Measurements from ENCODE around the gene TRMT1L. TPM values are rescaled to one million over a fixed set of nuclear protein-coding genes. Genes with fewer than 3 reads are reported as not detected.

The TRMT1L gene
- total RNA-seq, 2 donors from 2014 or later: 16.6 to 23.9 TPM

DNA sequence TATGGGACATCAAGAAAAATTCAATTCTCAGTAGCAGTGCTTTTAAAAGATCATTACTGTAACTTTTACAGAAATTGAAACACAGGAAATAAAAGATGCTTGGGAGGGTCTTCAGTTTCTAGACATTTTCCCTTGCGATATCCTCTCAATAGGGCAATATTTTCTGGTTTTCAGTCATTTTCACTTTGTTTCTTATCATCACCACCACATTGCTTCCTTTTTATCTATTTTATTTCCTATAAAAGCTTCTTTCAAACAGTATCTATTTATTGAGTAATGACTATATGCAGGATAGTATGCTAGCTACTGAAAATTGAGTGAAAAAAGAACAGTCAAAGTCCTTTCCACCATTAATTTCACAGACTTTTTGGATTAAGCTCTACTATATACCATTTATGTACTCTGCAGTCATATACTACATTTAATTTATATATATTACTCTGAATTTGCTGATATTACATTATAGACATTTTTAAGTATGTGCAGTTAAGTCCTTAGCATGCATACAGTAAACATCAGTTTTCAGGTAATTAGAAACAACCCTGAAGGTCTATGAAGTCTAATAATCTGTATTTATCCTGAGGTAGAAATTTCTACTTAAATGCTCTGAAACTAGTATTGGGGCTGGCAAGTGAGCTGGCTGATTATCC is 18.7 kb downstream of the TRMT1L start:
- no peak for DNase-seq
- intact Hi-C loops (cut with DNase I): no loop called here
- no peak for ATAC-seq

GRCh38 chr1:185132534-185132933 is 24.2 kb downstream of the TRMT1L start:
- no peak for ATAC-seq
- intact Hi-C loops (cut with DNase I): no loop called here

GRCh38 chr1:185129708-185130107 is 27.0 kb downstream of the TRMT1L start:
- DNase-seq (no peak), ATAC-seq (no peak)
- intact Hi-C loops (cut with DNase I): no loop called here

More at GRCh38 chr1:185132534-185132933, 24.2 kb downstream of the TRMT1L start:
- DNase-seq: no peak

DNA sequence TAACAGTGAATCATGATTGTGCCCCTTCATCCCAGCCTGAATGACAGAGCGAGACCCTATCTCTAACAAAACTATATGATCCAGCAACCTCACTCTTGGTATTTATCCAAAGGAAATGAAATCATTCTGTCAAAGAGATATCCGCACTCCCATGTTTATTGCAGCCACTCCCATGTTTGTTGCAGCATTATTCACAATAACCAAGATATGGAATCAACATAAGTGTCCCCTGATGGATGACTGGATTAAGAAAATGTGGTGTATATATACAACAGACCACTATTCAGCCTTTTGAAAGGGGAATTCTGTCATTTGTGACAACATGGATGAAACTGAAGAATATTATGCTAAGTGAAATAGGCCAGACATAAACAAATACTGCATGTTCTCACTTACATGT is 44.4 kb downstream of the TRMT1L start:
- intact Hi-C loops (cut with DNase I): no loop called here
- ATAC-seq: no peak
- no peak for DNase-seq

DNA sequence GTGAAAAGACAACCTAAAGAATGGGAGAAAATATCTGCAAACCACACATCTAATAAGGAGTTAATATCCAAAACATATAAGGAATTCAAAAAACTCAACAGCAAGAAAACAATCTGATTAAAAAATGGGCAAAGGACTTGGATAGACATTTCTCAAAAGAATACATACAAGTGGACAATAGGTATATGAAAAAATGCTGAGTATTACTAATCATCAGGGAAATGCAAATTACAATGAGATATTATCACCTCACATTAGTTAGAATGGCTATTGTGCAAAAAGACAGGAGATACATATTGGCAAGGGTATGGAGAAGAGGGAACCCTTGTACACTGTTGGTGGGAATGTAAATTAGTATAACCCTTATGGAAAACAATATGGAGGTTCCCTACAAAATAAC is 44.9 kb downstream of the TRMT1L start:
- no peak for DNase-seq
- intact Hi-C loops (cut with DNase I): no loop called here
- no peak for ATAC-seq

- intact Hi-C loops (cut with DNase I): no loop called here
- DNase-seq (no peak), ATAC-seq (no peak)
Observed at GRCh38 chr1:185110145-185110544, 46.6 kb downstream of the TRMT1L start.

- DNase-seq: no peak
- no peak for ATAC-seq
- intact Hi-C loops (cut with DNase I): no loop called here
Observed at GRCh38 chr1:185108321-185108720, 48.4 kb downstream of the TRMT1L start.

DNA sequence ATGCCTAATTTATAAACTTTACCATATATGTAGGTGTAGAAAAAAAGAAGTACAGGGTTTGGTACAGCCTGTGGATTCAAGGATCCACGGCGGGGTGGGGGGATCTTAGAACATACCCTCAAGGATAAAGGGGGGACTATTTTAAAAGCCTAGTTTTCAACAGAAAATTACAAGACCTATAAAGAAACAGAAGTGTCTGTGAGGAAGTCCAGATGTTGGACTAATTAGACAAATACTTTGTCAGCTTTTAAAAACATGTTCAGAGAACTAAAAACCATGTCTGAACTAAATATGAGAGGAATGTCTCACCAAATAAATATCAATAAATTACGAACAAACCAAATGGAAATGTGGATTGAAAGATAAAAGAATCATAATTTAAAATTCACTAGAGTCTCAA is 51.6 kb downstream of the TRMT1L start:
- DNase-seq (no peak), ATAC-seq (no peak)
- intact Hi-C loops (cut with DNase I): no loop called here

DNA sequence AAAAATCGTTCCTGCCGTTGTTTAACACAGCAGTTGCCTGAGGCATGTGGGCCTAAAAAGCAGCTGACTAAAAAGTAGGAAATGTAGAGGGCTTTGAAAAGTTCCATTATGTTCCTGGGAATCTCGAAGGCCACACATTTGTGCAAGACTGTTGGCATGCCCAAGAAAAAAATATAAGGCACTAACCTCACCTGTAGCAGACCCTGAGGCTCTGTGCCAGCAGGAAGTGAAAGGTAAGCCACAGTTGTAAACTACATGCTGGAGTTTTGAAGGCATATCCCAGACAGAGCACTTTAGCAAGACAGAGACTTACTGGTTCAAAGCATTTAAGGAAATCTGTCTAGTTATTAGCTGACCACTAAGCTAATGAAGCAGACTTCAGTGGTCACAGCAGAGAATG is 52.7 kb downstream of the TRMT1L start:
- intact Hi-C loops (cut with DNase I): no loop called here
- ATAC-seq (no peak), DNase-seq (no peak)

DNA sequence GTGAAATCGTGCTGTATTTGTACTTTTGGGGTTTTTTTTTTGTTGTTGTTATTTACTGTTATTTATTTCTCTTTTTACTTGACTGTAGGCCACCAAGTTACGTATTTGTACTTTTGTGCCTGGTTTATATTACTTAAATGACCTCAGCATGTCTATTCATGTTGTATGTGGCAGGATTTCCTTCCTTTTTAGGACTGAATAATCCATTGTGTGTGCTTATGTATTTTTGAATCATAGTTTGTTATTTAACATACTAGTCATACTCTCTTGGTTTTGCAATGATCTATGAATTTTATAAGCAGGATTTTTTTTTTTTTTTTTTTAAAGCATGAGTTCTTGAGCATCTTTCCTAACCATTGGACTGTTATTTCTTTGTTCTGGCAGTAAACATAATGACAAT is 60.2 kb downstream of the TRMT1L start:
- DNase-seq (no peak), ATAC-seq (no peak)
- intact Hi-C loops (cut with DNase I): no loop called here

- ATAC-seq (no peak), DNase-seq (no peak)
- intact Hi-C loops (cut with DNase I): no loop called here
Observed at GRCh38 chr1:185094761-185095160, 62.0 kb downstream of the TRMT1L start.

DNA sequence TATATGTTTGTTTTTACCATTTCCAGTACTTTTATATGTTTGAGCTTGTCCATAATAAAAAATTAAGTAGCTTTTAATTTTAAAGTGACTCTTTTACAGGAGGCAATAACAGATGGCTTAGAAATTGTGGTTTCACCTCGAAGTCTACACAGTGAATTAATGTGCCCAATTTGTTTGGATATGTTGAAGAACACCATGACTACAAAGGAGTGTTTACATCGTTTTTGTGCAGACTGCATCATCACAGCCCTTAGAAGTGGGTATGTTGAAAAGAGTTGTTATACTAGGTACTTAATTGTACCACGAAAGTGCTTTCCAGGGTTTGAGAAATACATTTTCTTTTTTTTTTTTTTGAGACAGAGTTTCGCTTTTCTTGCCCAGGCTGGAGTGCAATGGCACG is 65.3 kb downstream of the TRMT1L start:
- no peak for ATAC-seq
- intact Hi-C loops (cut with DNase I): no loop called here
- no peak for DNase-seq

DNA sequence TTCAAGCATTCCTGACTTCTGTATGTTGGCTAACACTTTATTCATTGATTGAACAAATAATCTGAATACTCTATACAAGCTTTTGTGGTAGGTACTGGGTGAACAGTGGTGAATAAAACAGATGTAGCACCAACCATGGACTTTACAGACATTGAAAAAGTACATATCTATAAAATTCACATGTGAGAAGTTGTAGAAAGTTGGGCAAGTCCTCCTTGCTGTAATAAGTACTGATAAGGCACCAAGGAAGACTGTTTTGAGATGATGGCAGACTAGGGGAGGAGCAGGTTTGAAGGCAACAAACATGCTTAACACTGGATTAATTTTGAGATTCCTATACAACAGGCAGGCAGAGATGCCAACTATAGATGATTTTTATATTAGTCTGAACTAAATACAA is 69.0 kb downstream of the TRMT1L start:
- DNase-seq (no peak), ATAC-seq (no peak)
- intact Hi-C loops (cut with DNase I): no loop called here

DNA sequence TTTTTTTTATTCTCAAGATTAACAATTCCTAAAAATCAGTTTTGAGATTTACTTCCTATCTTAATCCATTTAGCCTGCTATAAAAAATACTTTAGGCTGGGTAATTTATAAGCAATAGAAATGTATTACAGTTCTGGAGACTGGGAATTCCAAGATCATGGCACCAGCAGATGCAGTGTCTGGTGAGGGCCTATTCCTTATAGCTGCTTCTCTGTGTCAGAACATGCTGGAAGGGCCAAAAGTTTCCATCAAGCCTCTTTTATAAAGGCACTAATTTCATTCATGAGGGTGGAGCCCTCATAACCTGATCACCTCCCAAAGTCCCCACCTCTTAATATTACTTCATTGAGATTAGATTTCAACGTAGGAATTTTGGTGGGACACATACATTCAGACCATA is 69.7 kb downstream of the TRMT1L start:
- no peak for ATAC-seq
- DNase-seq: no peak
- intact Hi-C loops (cut with DNase I): no loop called here

DNA sequence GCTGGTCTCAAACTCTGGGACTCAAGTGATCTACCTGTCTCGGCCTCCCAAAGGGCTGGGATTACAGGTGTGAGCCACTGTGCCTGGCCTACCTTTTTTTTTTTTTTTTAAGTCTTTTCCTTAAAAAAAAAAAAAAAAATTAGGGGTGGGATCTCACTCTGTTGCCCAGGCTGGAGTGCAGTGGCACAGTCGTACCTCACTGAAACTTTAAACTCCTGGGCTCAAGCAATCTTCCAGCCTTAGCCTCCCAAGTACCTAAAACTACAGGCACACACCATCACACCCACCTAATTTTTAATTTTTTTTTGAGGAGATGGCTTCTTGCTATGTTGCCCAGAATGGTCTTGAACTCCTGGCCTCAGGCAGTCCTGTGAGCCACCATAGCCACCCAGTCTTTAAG is 72.9 kb downstream of the TRMT1L start:
- intact Hi-C loops (cut with DNase I): no loop called here
- ATAC-seq: no peak
- no peak for DNase-seq

GRCh38 chr1:185080422-185080821 is 76.3 kb downstream of the TRMT1L start:
- DNase-seq (no peak), ATAC-seq (no peak)
- intact Hi-C loops (cut with DNase I): no loop called here

GRCh38 chr1:185077374-185077773 is 79.4 kb downstream of the TRMT1L start:
- ATAC-seq: no peak
- DNase-seq: no peak
- intact Hi-C loops (cut with DNase I): no loop called here

GRCh38 chr1:185075476-185075875 is 81.3 kb downstream of the TRMT1L start:
- DNase-seq: no peak
- ATAC-seq: no peak
- intact Hi-C loops (cut with DNase I): no loop called here

DNA sequence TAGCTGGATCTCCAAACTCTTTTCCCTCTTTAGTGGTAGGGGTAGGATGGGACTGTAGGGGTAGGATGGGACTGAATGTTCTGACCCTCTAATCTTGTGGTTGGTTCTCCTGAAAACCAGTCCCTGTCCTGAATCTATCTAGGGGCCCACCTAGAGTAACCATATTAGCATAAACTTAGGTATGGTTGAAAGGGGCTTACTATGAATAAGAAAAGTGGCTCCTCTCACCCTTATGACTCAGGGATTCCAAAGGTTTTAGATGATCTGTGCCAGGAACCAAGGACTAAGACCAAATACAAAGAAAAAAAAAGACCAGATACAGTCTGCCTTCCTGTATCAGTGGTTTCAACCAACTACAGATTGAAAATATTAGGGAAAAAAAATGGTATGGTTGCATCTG is 82.4 kb downstream of the TRMT1L start:
- no peak for DNase-seq
- intact Hi-C loops (cut with DNase I): no loop called here
- ATAC-seq: no peak

DNA sequence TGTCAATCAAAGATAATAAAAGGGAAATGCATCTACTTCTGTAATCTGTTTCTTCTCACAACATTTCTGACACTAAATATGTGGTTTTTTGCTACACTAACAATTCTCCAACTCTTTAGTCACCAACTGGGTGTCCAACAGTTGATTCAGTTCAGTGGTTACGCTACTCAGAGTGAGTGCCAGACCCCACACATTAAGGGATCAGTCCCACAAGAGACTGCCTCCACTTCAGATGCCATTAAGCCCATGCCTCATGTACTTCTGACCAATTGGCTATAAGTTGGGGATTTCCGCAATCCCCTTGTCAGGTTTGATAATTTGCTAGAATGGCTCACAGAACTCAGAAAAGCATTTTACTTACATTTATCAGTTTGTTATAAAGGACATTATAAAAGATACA is 83.0 kb downstream of the TRMT1L start:
- no peak for ATAC-seq
- intact Hi-C loops (cut with DNase I): no loop called here

GRCh38 chr1:185070051-185070450 is 86.7 kb downstream of the TRMT1L start:
- intact Hi-C loops (cut with DNase I): no loop called here
- DNase-seq: no peak
- no peak for ATAC-seq

More for the DNA sequence above, 83.0 kb downstream of the TRMT1L start:
- no peak for DNase-seq

DNA sequence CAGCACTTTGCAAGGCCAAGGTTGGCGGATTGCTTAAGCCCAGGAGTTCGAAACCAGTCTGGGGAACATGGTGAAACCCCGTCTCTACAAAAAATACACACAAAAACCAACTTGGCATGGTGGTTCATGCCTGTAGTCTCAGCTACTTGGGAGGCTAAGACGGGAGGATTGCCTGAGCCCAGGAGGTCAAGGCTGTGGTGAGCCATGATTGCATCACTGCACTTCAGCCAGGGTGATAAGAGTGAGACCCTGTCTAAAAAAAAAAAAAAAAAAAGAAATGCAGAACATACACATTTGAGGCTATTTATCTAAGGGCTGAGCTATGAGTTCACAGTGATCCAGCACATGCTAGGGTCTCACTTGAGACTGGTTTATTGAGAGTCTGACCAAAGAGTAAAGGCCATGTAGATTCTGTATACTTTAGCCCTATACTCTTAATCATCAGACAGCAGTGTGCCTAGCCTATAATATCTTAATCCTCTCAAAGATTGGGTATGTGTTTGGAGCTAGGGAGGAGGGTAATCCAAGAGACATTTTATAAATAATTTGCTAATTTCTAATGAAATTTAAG is 87.5 kb downstream of the TRMT1L start:
- no peak for DNase-seq
- intact Hi-C loops (cut with DNase I): no loop called here
- ATAC-seq: no peak
